Retinal pigment epithelial cell (primary cell): ENCODE data around the gene PFKFB4.

Source experiments
- DNase-seq: peaks from one replicate; pipeline ENCODE4 v3.0.0-alpha.2; 2010; ENCODE audit warnings: low read depth
- H3K4me3 ChIP-seq: 2 replicates; pipeline ENCODE4 v1.5.1; 2011; ENCODE audit warnings: mild to moderate bottlenecking, low read length, control low read depth, moderate library complexity
- CTCF ChIP-seq: conservative IDR thresholded peaks from 2 replicates; pipeline ENCODE4 v1.5.1; 2011; ENCODE audit warnings: low read depth, low read length, control low read depth, inconsistent platforms

PFKFB4 gene

GRCh38 chr3:48593337-48593736, 36.7 kb upstream of the PFKFB4 start:
- H3K4me3 ChIP-seq: no peak overlapping the region
- no peak for DNase-seq
- no peak for TF ChIP-seq CTCF

GRCh38 chr3:48592519-48593087, 36.0 kb upstream of the PFKFB4 start:
- DNase-seq: no peak
- H3K4me3 ChIP-seq: no peak overlapping the region
- TF ChIP-seq CTCF: no peak

GRCh38 chr3:48591886-48592518, 35.4 kb upstream of the PFKFB4 start:
- TF ChIP-seq CTCF: no peak
- no peak for DNase-seq
- no peak overlapping the region for H3K4me3 ChIP-seq

GRCh38 chr3:48591436-48591835, 34.8 kb upstream of the PFKFB4 start:
- no peak for TF ChIP-seq CTCF
- no peak overlapping the region for H3K4me3 ChIP-seq
- DNase-seq: no peak

DNA sequence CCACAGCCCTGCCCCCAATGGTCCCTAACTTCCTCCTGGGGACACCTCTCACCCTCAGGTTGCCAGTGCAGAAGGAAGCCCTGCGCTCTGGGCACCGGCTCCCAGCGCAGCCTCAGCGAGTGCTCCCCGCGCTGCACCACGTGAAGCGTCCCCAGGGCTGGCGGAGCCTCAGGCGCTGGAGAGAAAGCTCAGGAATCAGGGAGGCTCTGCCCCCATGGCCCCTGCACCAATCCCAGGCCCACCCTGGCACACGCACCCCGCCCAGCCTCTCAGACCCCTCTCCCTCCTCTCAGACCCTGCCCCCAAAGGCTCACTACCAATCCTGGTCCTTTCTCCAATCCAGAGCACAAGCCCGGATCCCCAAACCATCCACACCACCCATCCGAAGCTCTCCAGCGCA, 31.6 kb upstream of the PFKFB4 start:
- TF ChIP-seq CTCF: no peak
- H3K4me3 ChIP-seq: no peak overlapping the region
- DNase-seq: no peak

- DNase-seq: no peak
- no peak overlapping the region for H3K4me3 ChIP-seq
- TF ChIP-seq CTCF: no peak
Observed at GRCh38 chr3:48587686-48588085, 31.1 kb upstream of the PFKFB4 start.

GRCh38 chr3:48585411-48585810, 28.8 kb upstream of the PFKFB4 start:
- TF ChIP-seq CTCF: no peak
- H3K4me3 ChIP-seq: no peak overlapping the region
- DNase-seq: no peak
